ENCODE results near the gene OR51V1.

Gene OR51V1

DNA sequence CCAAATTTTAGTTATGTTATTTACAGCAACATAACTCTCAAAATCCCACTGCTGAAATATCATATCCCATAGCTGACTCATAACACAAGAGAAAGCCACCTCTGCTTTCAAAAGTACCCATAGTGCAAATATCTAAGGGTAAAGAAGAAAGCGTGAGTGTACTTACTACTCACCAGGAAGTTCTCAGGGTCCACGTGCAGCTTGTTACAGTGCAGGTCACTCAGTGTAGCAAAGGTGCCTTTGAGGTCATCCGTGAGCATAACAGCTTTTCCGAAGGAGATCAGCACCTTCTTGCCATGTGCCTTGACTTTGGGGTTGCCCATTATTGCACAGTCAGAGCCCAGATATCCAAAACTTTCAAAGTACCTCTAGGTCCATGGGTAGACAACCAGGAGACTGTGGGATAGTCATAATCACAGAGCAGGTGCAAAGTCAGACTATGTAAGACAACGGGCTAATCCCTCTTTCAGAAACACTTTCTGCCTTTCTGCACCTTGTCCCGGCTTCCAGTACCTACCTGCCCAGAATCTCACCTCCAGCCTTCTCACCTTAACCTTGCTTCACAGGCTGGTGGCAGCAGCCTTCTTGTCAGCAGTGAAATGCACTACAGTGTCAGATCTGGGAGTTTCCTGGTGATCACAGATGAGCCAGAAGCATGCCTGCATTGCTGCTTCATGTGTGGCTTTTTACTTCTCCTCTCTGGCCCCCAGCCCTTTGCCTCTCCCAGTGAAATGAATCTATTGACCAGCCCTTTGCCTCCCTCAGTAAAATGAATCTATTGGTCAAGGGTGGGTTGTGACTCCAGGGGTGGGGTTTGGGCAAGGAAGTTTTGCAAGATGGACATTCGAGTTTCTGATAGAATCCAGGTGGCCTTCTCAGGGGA, 42.7 kb upstream of the OR51V1 start:
- no peak for DNase-seq (ENCODE audit: low spot score)
- CTCF ChIA-PET: no interaction called here

DNA sequence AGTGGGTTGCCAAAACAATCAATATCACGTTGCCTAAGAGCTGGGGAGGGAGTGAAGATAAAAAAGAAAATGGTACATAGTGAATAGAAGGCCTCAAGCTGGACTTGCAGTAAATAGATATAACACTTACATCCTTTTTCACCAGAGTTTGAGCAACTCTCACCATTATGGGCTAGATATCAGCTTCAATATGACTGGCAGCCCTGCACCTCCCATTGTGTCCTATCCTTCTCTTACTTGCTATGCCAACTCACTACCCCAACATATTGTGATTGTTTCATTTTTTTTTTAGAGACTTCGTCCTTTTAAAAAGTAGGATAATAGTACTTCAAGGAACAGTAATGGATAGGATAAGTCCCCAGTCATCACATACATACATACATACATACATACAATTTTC, 41.7 kb upstream of the OR51V1 start:
- no peak for DNase-seq (ENCODE audit: low spot score)
- TF ChIP-seq, protein P1, sequence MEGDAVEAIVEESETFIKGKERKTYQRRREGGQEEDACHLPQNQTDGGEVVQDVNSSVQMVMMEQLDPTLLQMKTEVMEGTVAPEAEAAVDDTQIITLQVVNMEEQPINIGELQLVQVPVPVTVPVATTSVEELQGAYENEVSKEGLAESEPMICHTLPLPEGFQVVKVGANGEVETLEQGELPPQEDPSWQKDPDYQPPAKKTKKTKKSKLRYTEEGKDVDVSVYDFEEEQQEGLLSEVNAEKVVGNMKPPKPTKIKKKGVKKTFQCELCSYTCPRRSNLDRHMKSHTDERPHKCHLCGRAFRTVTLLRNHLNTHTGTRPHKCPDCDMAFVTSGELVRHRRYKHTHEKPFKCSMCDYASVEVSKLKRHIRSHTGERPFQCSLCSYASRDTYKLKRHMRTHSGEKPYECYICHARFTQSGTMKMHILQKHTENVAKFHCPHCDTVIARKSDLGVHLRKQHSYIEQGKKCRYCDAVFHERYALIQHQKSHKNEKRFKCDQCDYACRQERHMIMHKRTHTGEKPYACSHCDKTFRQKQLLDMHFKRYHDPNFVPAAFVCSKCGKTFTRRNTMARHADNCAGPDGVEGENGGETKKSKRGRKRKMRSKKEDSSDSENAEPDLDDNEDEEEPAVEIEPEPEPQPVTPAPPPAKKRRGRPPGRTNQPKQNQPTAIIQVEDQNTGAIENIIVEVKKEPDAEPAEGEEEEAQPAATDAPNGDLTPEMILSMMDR (conservative IDR thresholded peaks at IDR 0.05; ENCODE audit: low read depth): no peak
- ChIA-PET POLR2A (ENCODE audit: low non-redundant PET) (no interaction called here), CTCF (no interaction called here)
- H3K27ac ChIP-seq: no peak overlapping the region

More for the DNA sequence above, 42.7 kb upstream of the OR51V1 start:
- H3K27ac ChIP-seq: no peak overlapping the region
- TF ChIP-seq, protein P1 (conservative IDR thresholded peaks at IDR 0.05; ENCODE audit: low read depth): no peak
- POLR2A ChIA-PET (ENCODE audit: low non-redundant PET): no interaction called here

DNA sequence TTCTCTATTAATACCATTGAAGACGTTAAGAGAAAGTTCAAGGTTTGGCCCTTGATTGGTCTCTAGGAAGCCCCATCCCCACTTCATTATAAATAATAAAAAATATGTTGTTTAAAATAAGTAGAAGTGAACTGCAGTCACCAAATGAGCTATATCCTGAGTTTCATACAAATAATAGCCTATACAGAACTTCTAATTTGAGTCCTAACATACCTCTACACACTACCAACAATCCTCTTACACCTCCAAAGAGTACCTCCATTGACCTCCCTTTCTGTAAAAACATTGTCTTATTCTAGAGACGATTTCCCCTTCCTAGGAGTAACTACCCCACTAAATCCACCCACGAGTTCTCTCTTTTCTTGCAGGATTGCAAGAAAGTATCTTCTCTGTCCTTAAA, 41.0 kb upstream of the OR51V1 start:
- DNase-seq (ENCODE audit: low spot score): no peak
- TF ChIP-seq, protein P1 (conservative IDR thresholded peaks at IDR 0.05; ENCODE audit: low read depth): no peak
- H3K27ac ChIP-seq: no peak overlapping the region
- ChIA-PET POLR2A (ENCODE audit: low non-redundant PET) (no interaction called here), CTCF (no interaction called here)

DNA sequence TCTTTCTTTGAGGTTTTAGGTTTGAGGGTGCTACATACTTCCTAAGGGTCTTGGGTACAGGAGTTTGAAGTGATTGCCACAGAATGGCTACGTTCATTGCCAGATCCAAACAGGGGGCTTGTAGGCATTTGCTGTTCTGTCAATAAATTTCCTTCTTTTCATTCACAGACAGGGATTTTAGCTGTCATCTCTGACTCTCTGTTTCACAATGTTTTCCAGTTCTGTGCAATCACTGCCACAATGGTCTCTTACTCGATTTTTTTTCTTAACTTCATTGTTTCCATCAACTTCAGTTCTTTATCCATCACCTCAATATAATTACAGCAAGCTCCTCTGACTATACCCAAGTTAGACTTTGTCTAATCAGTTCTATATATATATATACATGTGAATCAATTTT, 40.0 kb upstream of the OR51V1 start:
- no peak overlapping the region for H3K27ac ChIP-seq
- TF ChIP-seq, protein P1 (conservative IDR thresholded peaks at IDR 0.05; ENCODE audit: low read depth): no peak
- POLR2A ChIA-PET (ENCODE audit: low non-redundant PET): no interaction called here
- no peak for DNase-seq (ENCODE audit: low spot score)
- CTCF ChIA-PET: no interaction called here

DNA sequence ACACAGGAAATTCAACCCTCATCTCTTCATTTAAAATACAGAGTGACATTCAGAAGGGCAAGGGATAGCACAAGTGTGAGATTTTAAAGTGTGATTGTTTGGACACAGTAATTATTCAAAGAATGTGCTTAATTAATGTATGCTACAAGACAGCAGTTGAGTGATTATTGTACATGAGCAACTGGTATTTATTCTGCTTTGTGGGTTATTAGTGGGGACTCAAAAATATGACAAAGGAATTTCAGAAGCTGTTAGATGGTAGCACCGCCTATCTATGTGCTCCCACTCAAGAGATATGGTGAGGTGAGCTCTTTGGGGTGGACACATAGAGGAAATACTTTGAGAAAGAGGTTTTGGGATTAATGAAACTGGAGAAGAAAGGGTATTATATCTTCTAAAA, 39.6 kb upstream of the OR51V1 start:
- POLR2A ChIA-PET (ENCODE audit: low non-redundant PET): no interaction called here
- TF ChIP-seq, protein P1 (conservative IDR thresholded peaks at IDR 0.05; ENCODE audit: low read depth): no peak
- no peak overlapping the region for H3K27ac ChIP-seq
- no peak for DNase-seq (ENCODE audit: low spot score)
- CTCF ChIA-PET: no interaction called here

DNA sequence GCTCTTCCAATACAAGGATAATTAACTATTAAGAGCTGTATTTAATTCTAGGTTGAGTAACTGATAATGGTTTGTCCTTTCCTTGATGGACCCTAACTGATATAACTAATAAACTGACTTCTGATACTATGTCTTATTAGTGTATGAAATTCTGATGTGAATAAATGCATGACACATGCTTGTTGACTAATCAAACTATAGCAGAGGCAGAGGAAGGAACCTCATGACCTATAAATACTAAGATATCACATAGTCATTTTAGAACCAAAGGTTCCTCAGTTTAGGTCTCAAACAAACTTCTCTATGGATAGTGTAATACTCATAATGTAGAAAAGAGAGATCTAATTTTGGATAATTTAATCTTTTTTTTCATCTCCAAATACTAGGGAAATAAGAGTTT, 38.6 kb upstream of the OR51V1 start:
- TF ChIP-seq, protein P1 (conservative IDR thresholded peaks at IDR 0.05; ENCODE audit: low read depth): no peak
- H3K27ac ChIP-seq: no peak overlapping the region
- ChIA-PET POLR2A (ENCODE audit: low non-redundant PET) (no interaction called here), CTCF (no interaction called here)
- no peak for DNase-seq (ENCODE audit: low spot score)

Data from RWPE1 (cell line).